Panc1 (cell line): ENCODE measurements around the gene ZNF644. TPM values are rescaled to one million over a fixed set of nuclear protein-coding genes. Genes with fewer than 3 reads are reported as not detected.

ENCODE experiments used
- ATAC-seq: fragments of 200-7000 bp; cut with Tn5 transposase; 2 replicates; pipeline ENCODE4 v1.9.1; 2020; ENCODE audit warnings: mild to moderate bottlenecking, moderate library complexity
- BruUV-seq: library from RNA; stranded (reverse); fragments of 400-500 nt; replicated peaks from 2 replicates; lab custom pipeline; 2021; lab: Mats Ljungman, UMichigan
- CTCF ChIA-PET: fragments of 300-600 bp; sonication (Branson Sonifier 250); formaldehyde crosslinking; loops from one replicate; lab custom pipeline; 2022; ENCODE audit warnings: antibody characterized with exemption; lab: Charles Lee
- POLR2A ChIA-PET: fragments of 300-600 bp; sonication (Branson Sonifier 250); formaldehyde crosslinking; loops from one replicate; lab custom pipeline; 2022; ENCODE audit warnings: antibody characterized with exemption; lab: Charles Lee
- DNase-seq: peaks from one replicate; pipeline ENCODE4 v3.0.0-alpha.2; 2010; ENCODE audit warnings: low read depth, low spot score
- H3K27ac ChIP-seq: 2 replicates; pipeline ENCODE4 v1.5.1; 2011; ENCODE audit warnings: mild to moderate bottlenecking, low read length, inconsistent platforms
- H3K27me3 ChIP-seq: fragments of 200-500 bp; sonication (Bioruptor generic); 2 replicates; pipeline ENCODE4 v1.6.0; 2014; ENCODE audit warnings: low read length, inconsistent platforms; ENCODE audit not compliant: control insufficient read depth, insufficient read depth
- H3K36me3 ChIP-seq: fragments of 200-500 bp; sonication (Bioruptor generic); 2 replicates; pipeline ENCODE4 v1.5.1; 2014; ENCODE audit warnings: inconsistent platforms, mild to moderate bottlenecking, low read length, moderate library complexity; ENCODE audit not compliant: control insufficient read depth, insufficient read depth
- H3K4me1 ChIP-seq: 2 replicates; pipeline ENCODE4 v1.5.1; 2011; ENCODE audit warnings: inconsistent platforms, mild to moderate bottlenecking, low read length, moderate library complexity; ENCODE audit not compliant: control insufficient read depth, insufficient read depth
- H3K4me3 ChIP-seq, 2 experiments: 2 replicates each; pipeline ENCODE4 v1.5.1; 2011 to 2012; ENCODE audit warnings: low read depth in 2 of 2, low read length in 2 of 2, mild to moderate bottlenecking in 2 of 2, inconsistent platforms in 1 of 2, moderate library complexity in 1 of 2
- H3K9me3 ChIP-seq: fragments of 200-500 bp; sonication (Bioruptor generic); 2 replicates; pipeline ENCODE4 v1.5.1; 2014; ENCODE audit warnings: low read depth, mild to moderate bottlenecking, inconsistent platforms, low read length, moderate library complexity; ENCODE audit not compliant: control insufficient read depth, insufficient read depth
- CTCF ChIP-seq: fragments of 450-650 bp; IDR thresholded peaks from 2 replicates; pipeline ENCODE4 v1.5.1; 2017; ENCODE audit warnings: mild to moderate bottlenecking
- POLR2AphosphoS5 ChIP-seq: IDR thresholded peaks from 2 replicates; pipeline ENCODE4 v1.6.1; 2012; ENCODE audit warnings: mild to moderate bottlenecking, low read depth, low read length, moderate library complexity
- REST ChIP-seq, 2 experiments: IDR thresholded peaks; 2 replicates each; pipeline ENCODE4 v1.6.1; 2011 to 2012; ENCODE audit warnings: low read depth in 2 of 2, control low read depth in 1 of 2, low read length in 1 of 2, mild to moderate bottlenecking in 1 of 2, moderate library complexity in 1 of 2; ENCODE audit not compliant: insufficient read depth in 1 of 2
- SIN3A ChIP-seq: IDR thresholded peaks from 2 replicates; pipeline ENCODE4 v1.6.1; 2012; ENCODE audit warnings: low read depth, mild to moderate bottlenecking, low read length, moderate library complexity, borderline replicate concordance; ENCODE audit not compliant: insufficient read depth
- TCF7L2 ChIP-seq: IDR thresholded peaks from 2 replicates; pipeline ENCODE4 v1.6.1; 2011; ENCODE audit warnings: mild to moderate bottlenecking, low read depth, low read length, inconsistent platforms
- in situ Hi-C: cut with HindIII; loops from 2 replicates; pipeline ENCODE4 v1.10.0; 2016; ENCODE audit warnings: low sequenced_read_pairs, low pct_unique_long_range_greater_than_20kb
- intact Hi-C: fragments of 100-400 bp; cut with micrococcal nuclease; formaldehyde crosslinking; loops from one replicate; pipeline ENCODE4 v1.10.0; 2022; ENCODE audit not compliant: unreplicated experiment
- total RNA-seq: library from RNA; stranded (reverse); gene quantifications from one replicate; pipeline ENCODE4 v1.2.1, GENCODE V29; 2021; ENCODE audit not compliant: unreplicated experiment

Gene ZNF644
- total RNA-seq, 1 experiment from 2014 or later: 74.2 TPM

- peak overlapping the region; percentile 63 to 93 for H3K4me3 ChIP-seq
- DNase-seq (no peak), ATAC-seq (no peak)
- no peaks in the 10 kb centered on the region for H3K9me3 ChIP-seq
- BruUV-seq: TSS peak; percentile 71
- H3K27me3 ChIP-seq: no peaks in the 10 kb centered on the region
- H3K27ac ChIP-seq: peak overlapping the region; percentile 90
- ChIA-PET POLR2A (interaction anchor here (0.6 kb wide), 1 partner anchor 33 kb away, joined by 18 read pairs; no protein-coding TSS in a partner anchor), CTCF (interaction anchor here (0.5 kb wide), 1 partner anchor 205 kb away, joined by 4 read pairs; no protein-coding TSS in a partner anchor)
- intact Hi-C loops (no loop called here), in situ Hi-C loops (no loop called here)
- TF ChIP-seq REST (IDR thresholded peaks at IDR 0.05; ENCODE audit: insufficient read depth in 1 of 2, low read depth in 2 of 2, low read length in 1 of 2) (no peak), SIN3A (no peak), TCF7L2 (no peak)
- H3K36me3 ChIP-seq: peaks cover 5% of the 10 kb centered on the region; the same call in 1 of the 2 replicates
- H3K4me1 ChIP-seq: peaks cover 54% of the 10 kb centered on the region
These were observed 1.3 kb downstream of the ZNF644 start for GRCh38 chr1:91020486-91020885.

DNA sequence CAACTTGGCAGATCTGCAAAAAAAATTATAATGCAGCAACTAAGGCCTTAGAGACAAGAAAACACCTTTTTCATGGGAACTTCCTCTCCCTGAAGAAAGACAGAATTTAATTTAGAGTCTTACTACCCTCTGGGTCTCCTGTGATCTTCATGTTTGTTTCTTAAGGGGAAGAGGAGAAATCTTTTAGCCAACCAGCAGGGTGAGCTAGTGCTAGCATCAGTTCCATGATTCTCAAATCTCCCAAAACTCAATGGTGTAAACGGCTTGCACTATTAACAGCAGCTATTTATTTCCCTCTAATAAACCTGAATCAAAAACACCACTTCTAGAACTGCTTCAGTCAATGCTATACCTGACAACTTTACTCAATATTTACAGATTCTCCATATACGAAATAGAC, 3.8 kb downstream of the ZNF644 start:
- ChIA-PET POLR2A (interaction anchor here (0.6 kb wide), 1 partner anchor 8 kb away, joined by 5 read pairs; no protein-coding TSS in a partner anchor), CTCF (interaction anchor here (1.3 kb wide), 1 partner anchor 147 kb away, joined by 12 read pairs; no protein-coding TSS in a partner anchor)
- Histone ChIP-seq H3K36me3 (peaks cover 5% of the 10 kb centered on the region; the same call in 1 of the 2 replicates), H3K27ac (no peak overlapping the region), H3K4me3 (no peak overlapping the region), H3K27me3 (no peaks in the 10 kb centered on the region), H3K9me3 (no peaks in the 10 kb centered on the region), H3K4me1 (peaks cover 58% of the 10 kb centered on the region)
- intact Hi-C loops: loop anchor here (10.0 kb wide), 1 partner anchor 147 kb away; no protein-coding TSS in a partner anchor
- no peak for TF ChIP-seq POLR2AphosphoS5
- TF ChIP-seq CTCF: peak; percentile 66; the same call in 1 of the 2 replicates
- no peak for ATAC-seq
- in situ Hi-C loops: no loop called here
- DNase-seq: no peak
- BruUV-seq: no TSS peak

DNA sequence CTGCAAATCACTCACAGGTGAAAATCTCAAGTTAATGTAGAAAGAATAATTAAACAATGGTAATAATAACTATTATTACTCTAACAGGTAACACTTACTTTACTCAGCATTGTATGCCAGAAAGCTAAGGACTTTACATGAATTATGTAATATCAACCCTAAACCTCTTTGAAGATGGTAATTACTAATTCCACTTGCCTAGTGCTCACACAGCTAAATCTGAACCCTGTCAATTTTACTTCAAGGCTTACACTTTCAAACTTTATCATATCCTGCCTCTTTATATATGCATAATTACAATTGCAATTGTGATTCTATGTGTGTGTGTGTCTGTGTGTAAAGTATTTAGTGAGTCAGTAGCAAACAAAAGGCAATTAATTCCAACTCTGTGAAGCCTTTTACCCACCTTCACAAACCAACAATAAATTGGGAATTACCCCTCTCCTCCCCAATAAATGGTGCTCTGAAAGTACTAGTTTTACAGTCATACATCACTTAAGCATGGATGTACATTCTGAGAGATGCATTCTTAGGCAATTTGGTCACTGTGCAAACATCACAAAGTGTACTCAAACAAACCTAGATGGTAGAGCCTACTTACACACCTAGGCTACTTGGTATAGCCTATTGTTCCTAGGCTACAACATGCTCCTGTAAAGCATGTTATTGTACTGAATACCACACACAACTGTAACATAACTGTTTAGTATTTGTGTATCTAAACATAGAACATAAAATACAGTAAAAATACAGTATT, 5.9 kb downstream of the ZNF644 start:
- Histone ChIP-seq H3K4me3 (no peak overlapping the region), H3K27me3 (no peaks in the 10 kb centered on the region), H3K36me3 (peaks cover 5% of the 10 kb centered on the region; the same call in 1 of the 2 replicates), H3K4me1 (peaks cover 50% of the 10 kb centered on the region), H3K27ac (peak overlapping the region; percentile 36), H3K9me3 (no peaks in the 10 kb centered on the region)
- ChIA-PET CTCF (no interaction called here), POLR2A (no interaction called here)
- DNase-seq (peak; percentile 81), ATAC-seq (peak; percentile 87)
- in situ Hi-C loops (no loop called here), intact Hi-C loops (loop anchor here (10.0 kb wide), 1 partner anchor 149 kb away; no protein-coding TSS in a partner anchor)
- TF ChIP-seq CTCF (no peak), REST (IDR thresholded peaks at IDR 0.05; ENCODE audit: insufficient read depth in 1 of 2, low read depth in 2 of 2, low read length in 1 of 2) (no peak), TCF7L2 (no peak), SIN3A (no peak), POLR2AphosphoS5 (no peak)
- no TSS peak for BruUV-seq
